HepG2 (cell line): Measurements from ENCODE around the gene CPXM1. TPM values are rescaled to one million over a fixed set of nuclear protein-coding genes. Genes with fewer than 3 reads are reported as not detected.

Experiments
- BRCA1 ChIP-seq: sonication (generic); formaldehyde crosslinking; IDR thresholded peaks from 2 replicates; pipeline ENCODE4 v1.4.0; 2020; ENCODE audit warnings: missing genetic modification reagents
- DPF2 ChIP-seq: sonication (generic); formaldehyde crosslinking; IDR thresholded peaks from 2 replicates; pipeline ENCODE4 v1.4.0; 2020; ENCODE audit warnings: mild to moderate bottlenecking, low read depth, missing genetic modification reagents, borderline replicate concordance
- KMT2A ChIP-seq: sonication (generic); formaldehyde crosslinking; IDR thresholded peaks from 2 replicates; pipeline ENCODE4 v1.4.0; 2020; ENCODE audit warnings: missing genetic modification reagents
- RELA ChIP-seq: sonication (generic); formaldehyde crosslinking; IDR thresholded peaks from 2 replicates; pipeline ENCODE4 v1.4.0; 2020; ENCODE audit warnings: missing genetic modification reagents
- RFX1 ChIP-seq: fragments of 450-650 bp; IDR thresholded peaks from 2 replicates; pipeline ENCODE4 v1.6.1; 2017
- RFX3 ChIP-seq: IDR thresholded peaks from 2 replicates; pipeline ENCODE4 v1.6.1; 2016; ENCODE audit warnings: missing biosample characterization, missing genetic modification reagents
- ZNF235 ChIP-seq: sonication (generic); formaldehyde crosslinking; IDR thresholded peaks from 2 replicates; pipeline ENCODE4 v1.8.1; 2023; ENCODE audit warnings: mild to moderate bottlenecking, missing genetic modification reagents, borderline replicate concordance
- ZNF337 ChIP-seq: sonication (generic); formaldehyde crosslinking; IDR thresholded peaks from 2 replicates; pipeline ENCODE4 v1.5.1; 2020; ENCODE audit warnings: missing genetic modification reagents, low read depth, mild to moderate bottlenecking, borderline replicate concordance
- ZNF543 ChIP-seq: sonication (generic); formaldehyde crosslinking; IDR thresholded peaks from 2 replicates; pipeline ENCODE4 v1.4.0; 2020; ENCODE audit warnings: mild to moderate bottlenecking, missing genetic modification reagents
- ZNF556 ChIP-seq: sonication (generic); formaldehyde crosslinking; IDR thresholded peaks from 2 replicates; pipeline ENCODE4 v1.4.0; 2020; ENCODE audit warnings: mild to moderate bottlenecking, missing genetic modification reagents, borderline replicate concordance
- ZNF577 ChIP-seq: sonication (generic); formaldehyde crosslinking; IDR thresholded peaks from 2 replicates; pipeline ENCODE4 v1.4.0; 2020; ENCODE audit warnings: mild to moderate bottlenecking, low read depth, missing genetic modification reagents, borderline replicate concordance
- ZNF713 ChIP-seq: sonication (generic); formaldehyde crosslinking; IDR thresholded peaks from 2 replicates; pipeline ENCODE4 v1.4.0; 2020; ENCODE audit warnings: mild to moderate bottlenecking, missing genetic modification reagents
- ZNF841 ChIP-seq: sonication (generic); formaldehyde crosslinking; IDR thresholded peaks from 2 replicates; pipeline ENCODE4 v1.8.1; 2023; ENCODE audit warnings: missing genetic modification reagents, borderline replicate concordance
- ZNF850 ChIP-seq: sonication (generic); formaldehyde crosslinking; conservative IDR thresholded peaks from 2 replicates; pipeline ENCODE4 v1.9.0; 2021; ENCODE audit warnings: mild to moderate bottlenecking, missing genetic modification reagents
- ZSCAN20 ChIP-seq: sonication (generic); formaldehyde crosslinking; IDR thresholded peaks from 2 replicates; pipeline ENCODE4 v1.4.0; 2020; ENCODE audit warnings: missing genetic modification reagents, mild to moderate bottlenecking, borderline replicate concordance
- ZZZ3 ChIP-seq: sonication (generic); formaldehyde crosslinking; IDR thresholded peaks from 2 replicates; pipeline ENCODE4 v1.4.0; 2020; ENCODE audit warnings: missing genetic modification reagents, mild to moderate bottlenecking, borderline replicate concordance
- polyA plus RNA-seq, 8 experiments: library from polyadenylated mRNA; depleted of rRNA in 3 of 8; stranded (reverse) in 7 of 8; unstranded in 1 of 8; fragments of >200 nt; fragmentation: Illumina TruSeq in 4 of 8; extraction: Trizol in 4 of 8; gene quantifications; 2 replicates each; pipeline versions ENCODE4 v1.2.1 to v1.2.3, GENCODE V29; 2011 to 2016; ENCODE audit warnings: low read depth in 4 of 8, missing spikeins in 1 of 8, mixed read lengths in 1 of 8; ENCODE audit not compliant: insufficient read depth in 1 of 8
- total RNA-seq, 5 experiments: library from RNA; depleted of rRNA; stranded (reverse); fragments of >200 nt; fragmentation: Illumina TruSeq; extraction: Trizol; gene quantifications; 2 replicates each; pipeline ENCODE4 v1.2.3, GENCODE V29; 2016; ENCODE audit warnings: low read depth in 1 of 5
- TF ChIP-seq, protein P1 (sequence below): sonication (generic); formaldehyde crosslinking; IDR thresholded peaks from 2 replicates; pipeline ENCODE4 v1.5.0; 2020; ENCODE audit warnings: missing genetic modification reagents, mild to moderate bottlenecking, borderline replicate concordance
- TF ChIP-seq, protein P2 (sequence below): IDR thresholded peaks from 2 replicates; pipeline ENCODE4 v1.6.1; 2012; ENCODE audit warnings: low read depth, low read length, improper control_type of control experiment
- TF ChIP-seq, protein P3 (sequence below): sonication (generic); formaldehyde crosslinking; IDR thresholded peaks from 2 replicates; pipeline ENCODE4 v1.4.0; 2020; ENCODE audit warnings: missing genetic modification reagents, borderline replicate concordance
- TF ChIP-seq, protein P4 (sequence below): sonication (generic); formaldehyde crosslinking; IDR thresholded peaks from 2 replicates; pipeline ENCODE4 v1.4.0; 2020; ENCODE audit warnings: missing genetic modification reagents

Gene CPXM1
- total and polyA plus RNA-seq, 2 of the 13 experiments (the other 11 are each of a cell fraction or from before 2014, with no cell fraction given), result 0.07 TPM; not detected in 1

DNA sequence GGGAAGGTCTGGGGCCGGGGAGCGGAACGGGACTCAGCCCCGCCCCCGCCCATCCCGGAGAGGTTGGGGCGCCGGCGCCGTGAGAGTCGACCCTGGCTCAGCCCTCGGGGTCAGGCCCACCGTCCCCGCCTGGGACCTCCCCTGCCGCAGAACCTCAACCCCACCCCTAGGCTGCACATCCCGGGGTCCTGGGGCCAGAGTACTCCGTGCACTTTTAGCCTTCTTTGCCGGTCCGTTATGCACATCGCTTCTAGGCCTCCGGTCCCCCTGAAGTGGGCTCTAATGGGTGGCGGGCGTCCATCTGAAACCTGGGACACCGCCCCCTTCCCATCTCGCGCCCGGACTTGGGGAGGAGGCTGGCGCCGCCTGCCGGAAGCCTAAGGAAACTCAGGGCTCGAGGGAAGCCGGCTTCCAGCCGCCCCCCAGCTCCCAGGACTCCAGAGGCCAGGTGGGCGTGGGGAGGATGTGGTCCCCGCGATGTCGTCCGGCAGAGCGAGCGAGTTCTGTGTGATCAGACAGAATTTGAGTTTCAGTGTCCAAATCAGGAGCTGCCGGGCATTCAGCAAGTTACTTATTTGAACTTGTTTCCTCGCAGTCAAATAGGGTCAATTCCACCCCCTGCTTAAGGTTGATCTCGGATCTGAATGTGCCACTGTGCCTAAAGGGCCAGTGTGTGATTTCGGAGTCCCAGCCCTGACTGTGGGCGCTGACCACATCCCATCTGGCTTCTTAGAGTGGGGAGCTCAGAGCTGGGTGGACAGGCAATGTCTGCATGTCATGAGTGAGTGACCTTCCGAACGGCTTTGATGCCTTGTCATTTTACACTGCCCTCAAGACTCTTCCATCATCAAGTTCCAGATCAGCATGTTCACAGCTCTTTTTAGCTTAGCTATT lies 47.6 kb downstream of the CPXM1 start (continued):
- TF ChIP-seq, protein P1, sequence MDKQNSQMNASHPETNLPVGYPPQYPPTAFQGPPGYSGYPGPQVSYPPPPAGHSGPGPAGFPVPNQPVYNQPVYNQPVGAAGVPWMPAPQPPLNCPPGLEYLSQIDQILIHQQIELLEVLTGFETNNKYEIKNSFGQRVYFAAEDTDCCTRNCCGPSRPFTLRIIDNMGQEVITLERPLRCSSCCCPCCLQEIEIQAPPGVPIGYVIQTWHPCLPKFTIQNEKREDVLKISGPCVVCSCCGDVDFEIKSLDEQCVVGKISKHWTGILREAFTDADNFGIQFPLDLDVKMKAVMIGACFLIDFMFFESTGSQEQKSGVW (CRISPR knock-in tag), result no peak
- TF ChIP-seq KMT2A (CRISPR knock-in tag), result no peak
- TF ChIP-seq, protein P2, sequence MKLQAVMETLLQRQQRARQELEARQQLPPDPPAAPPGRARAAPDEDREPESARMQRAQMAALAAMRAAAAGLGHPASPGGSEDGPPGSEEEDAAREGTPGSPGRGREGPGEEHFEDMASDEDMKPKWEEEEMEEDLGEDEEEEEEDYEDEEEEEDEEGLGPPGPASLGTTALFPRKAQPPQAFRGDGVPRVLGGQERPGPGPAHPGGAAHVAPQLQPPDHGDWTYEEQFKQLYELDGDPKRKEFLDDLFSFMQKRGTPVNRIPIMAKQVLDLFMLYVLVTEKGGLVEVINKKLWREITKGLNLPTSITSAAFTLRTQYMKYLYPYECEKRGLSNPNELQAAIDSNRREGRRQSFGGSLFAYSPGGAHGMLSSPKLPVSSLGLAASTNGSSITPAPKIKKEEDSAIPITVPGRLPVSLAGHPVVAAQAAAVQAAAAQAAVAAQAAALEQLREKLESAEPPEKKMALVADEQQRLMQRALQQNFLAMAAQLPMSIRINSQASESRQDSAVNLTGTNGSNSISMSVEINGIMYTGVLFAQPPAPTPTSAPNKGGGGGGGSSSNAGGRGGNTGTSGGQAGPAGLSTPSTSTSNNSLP, result no peak
- TF ChIP-seq ZNF841, result no peak
- TF ChIP-seq ZZZ3 (CRISPR knock-in tag), result no peak
- TF ChIP-seq ZNF543 (CRISPR knock-in tag), result 0 out of 2 replicates have a peak, but pooled peaks have one; percentile 9
- no peak for TF ChIP-seq RFX3
- TF ChIP-seq ZNF556 (CRISPR knock-in tag), result no peak
- 0 out of 2 replicates have a peak, but pooled peaks have one; percentile 30 for TF ChIP-seq ZNF713 (CRISPR knock-in tag)
- no peak for TF ChIP-seq BRCA1 (CRISPR knock-in tag)
- TF ChIP-seq ZSCAN20 (CRISPR knock-in tag), result no peak
- TF ChIP-seq, protein P3, sequence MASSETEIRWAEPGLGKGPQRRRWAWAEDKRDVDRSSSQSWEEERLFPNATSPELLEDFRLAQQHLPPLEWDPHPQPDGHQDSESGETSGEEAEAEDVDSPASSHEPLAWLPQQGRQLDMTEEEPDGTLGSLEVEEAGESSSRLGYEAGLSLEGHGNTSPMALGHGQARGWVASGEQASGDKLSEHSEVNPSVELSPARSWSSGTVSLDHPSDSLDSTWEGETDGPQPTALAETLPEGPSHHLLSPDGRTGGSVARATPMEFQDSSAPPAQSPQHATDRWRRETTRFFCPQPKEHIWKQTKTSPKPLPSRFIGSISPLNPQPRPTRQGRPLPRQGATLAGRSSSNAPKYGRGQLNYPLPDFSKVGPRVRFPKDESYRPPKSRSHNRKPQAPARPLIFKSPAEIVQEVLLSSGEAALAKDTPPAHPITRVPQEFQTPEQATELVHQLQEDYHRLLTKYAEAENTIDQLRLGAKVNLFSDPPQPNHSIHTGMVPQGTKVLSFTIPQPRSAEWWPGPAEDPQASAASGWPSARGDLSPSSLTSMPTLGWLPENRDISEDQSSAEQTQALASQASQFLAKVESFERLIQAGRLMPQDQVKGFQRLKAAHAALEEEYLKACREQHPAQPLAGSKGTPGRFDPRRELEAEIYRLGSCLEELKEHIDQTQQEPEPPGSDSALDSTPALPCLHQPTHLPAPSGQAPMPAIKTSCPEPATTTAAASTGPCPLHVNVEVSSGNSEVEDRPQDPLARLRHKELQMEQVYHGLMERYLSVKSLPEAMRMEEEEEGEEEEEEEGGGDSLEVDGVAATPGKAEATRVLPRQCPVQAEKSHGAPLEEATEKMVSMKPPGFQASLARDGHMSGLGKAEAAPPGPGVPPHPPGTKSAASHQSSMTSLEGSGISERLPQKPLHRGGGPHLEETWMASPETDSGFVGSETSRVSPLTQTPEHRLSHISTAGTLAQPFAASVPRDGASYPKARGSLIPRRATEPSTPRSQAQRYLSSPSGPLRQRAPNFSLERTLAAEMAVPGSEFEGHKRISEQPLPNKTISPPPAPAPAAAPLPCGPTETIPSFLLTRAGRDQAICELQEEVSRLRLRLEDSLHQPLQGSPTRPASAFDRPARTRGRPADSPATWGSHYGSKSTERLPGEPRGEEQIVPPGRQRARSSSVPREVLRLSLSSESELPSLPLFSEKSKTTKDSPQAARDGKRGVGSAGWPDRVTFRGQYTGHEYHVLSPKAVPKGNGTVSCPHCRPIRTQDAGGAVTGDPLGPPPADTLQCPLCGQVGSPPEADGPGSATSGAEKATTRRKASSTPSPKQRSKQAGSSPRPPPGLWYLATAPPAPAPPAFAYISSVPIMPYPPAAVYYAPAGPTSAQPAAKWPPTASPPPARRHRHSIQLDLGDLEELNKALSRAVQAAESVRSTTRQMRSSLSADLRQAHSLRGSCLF (CRISPR knock-in tag), result no peak
- TF ChIP-seq ZNF235 (CRISPR knock-in tag), result no peak
- TF ChIP-seq ZNF337 (CRISPR knock-in tag), result no peak
- no peak for TF ChIP-seq ZNF850 (CRISPR knock-in tag)
- TF ChIP-seq, protein P4, sequence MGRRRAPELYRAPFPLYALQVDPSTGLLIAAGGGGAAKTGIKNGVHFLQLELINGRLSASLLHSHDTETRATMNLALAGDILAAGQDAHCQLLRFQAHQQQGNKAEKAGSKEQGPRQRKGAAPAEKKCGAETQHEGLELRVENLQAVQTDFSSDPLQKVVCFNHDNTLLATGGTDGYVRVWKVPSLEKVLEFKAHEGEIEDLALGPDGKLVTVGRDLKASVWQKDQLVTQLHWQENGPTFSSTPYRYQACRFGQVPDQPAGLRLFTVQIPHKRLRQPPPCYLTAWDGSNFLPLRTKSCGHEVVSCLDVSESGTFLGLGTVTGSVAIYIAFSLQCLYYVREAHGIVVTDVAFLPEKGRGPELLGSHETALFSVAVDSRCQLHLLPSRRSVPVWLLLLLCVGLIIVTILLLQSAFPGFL, result no peak
- TF ChIP-seq DPF2, result no peak
- no peak for TF ChIP-seq RELA (CRISPR knock-in tag)
- TF ChIP-seq ZNF577 (CRISPR knock-in tag), result no peak
- no peak for TF ChIP-seq RFX1
